ENCODE measurements around the gene LRTM2.

- TF ChIP-seq, protein P1, sequence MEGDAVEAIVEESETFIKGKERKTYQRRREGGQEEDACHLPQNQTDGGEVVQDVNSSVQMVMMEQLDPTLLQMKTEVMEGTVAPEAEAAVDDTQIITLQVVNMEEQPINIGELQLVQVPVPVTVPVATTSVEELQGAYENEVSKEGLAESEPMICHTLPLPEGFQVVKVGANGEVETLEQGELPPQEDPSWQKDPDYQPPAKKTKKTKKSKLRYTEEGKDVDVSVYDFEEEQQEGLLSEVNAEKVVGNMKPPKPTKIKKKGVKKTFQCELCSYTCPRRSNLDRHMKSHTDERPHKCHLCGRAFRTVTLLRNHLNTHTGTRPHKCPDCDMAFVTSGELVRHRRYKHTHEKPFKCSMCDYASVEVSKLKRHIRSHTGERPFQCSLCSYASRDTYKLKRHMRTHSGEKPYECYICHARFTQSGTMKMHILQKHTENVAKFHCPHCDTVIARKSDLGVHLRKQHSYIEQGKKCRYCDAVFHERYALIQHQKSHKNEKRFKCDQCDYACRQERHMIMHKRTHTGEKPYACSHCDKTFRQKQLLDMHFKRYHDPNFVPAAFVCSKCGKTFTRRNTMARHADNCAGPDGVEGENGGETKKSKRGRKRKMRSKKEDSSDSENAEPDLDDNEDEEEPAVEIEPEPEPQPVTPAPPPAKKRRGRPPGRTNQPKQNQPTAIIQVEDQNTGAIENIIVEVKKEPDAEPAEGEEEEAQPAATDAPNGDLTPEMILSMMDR (IDR thresholded peaks at IDR 0.05), result no peak
- TF ChIP-seq POLR2A (IDR thresholded peaks at IDR 0.05), result no peak
Measured at GRCh38 chr12:1796515-1797010, 23.8 kb upstream of the LRTM2 start.
